Endodermal cell (in vitro differentiated cells): ENCODE data around the gene GRB10. TPM values are rescaled to one million over a fixed set of nuclear protein-coding genes. Genes with fewer than 3 reads are reported as not detected.

Experiments used
- DNase-seq: peaks from one replicate; pipeline ENCODE4 v3.0.0-alpha.2; 2017
- H3K27ac ChIP-seq: 2 replicates; pipeline ENCODE4 v1.5.1; 2013; ENCODE audit warnings: mild to moderate bottlenecking, low read depth, low read length, moderate library complexity
- H3K27me3 ChIP-seq: 2 replicates; pipeline ENCODE4 v1.6.1; 2013; ENCODE audit warnings: mild to moderate bottlenecking, low read length, moderate library complexity; ENCODE audit not compliant: insufficient read depth, control insufficient read depth, poor library complexity, severe bottlenecking
- H3K36me3 ChIP-seq: 2 replicates; pipeline ENCODE4 v1.7.0; 2013; ENCODE audit warnings: mild to moderate bottlenecking, low read length, moderate library complexity; ENCODE audit not compliant: control insufficient read depth, insufficient read depth
- H3K4me1 ChIP-seq: one replicate; pipeline ENCODE4 v1.7.0; 2013; ENCODE audit warnings: low read length; ENCODE audit not compliant: control insufficient read depth, insufficient read depth
- H3K4me3 ChIP-seq: 2 replicates; pipeline ENCODE4 v1.5.1; 2013; ENCODE audit warnings: mild to moderate bottlenecking, low read length, moderate library complexity
- H3K9ac ChIP-seq: 2 replicates; pipeline ENCODE4 v1.6.1; 2013; ENCODE audit warnings: mild to moderate bottlenecking, low read length, moderate library complexity; ENCODE audit not compliant: poor library complexity, severe bottlenecking; ENCODE audit errors: extremely low read depth
- H3K9me3 ChIP-seq: 2 replicates; pipeline ENCODE4 v1.6.1; 2013; ENCODE audit warnings: mild to moderate bottlenecking, low read length, moderate library complexity; ENCODE audit not compliant: control insufficient read depth
- H3K27ac Mint-ChIP-seq: 2 replicates; pipeline ENCODE4 v1.8.0; 2020; ENCODE audit warnings: mixed read lengths
- H3K27me3 Mint-ChIP-seq: 2 replicates; pipeline ENCODE4 v1.8.0; 2021; ENCODE audit warnings: mild to moderate bottlenecking, mixed read lengths; ENCODE audit not compliant: insufficient read depth
- H3K36me3 Mint-ChIP-seq: 2 replicates; pipeline ENCODE4 v1.8.0; 2020; ENCODE audit warnings: low read depth, mixed read lengths
- H3K4me1 Mint-ChIP-seq: 2 replicates; pipeline ENCODE4 v1.8.0; 2020; ENCODE audit warnings: mixed read lengths
- H3K4me3 Mint-ChIP-seq: 2 replicates; pipeline ENCODE4 v1.8.0; 2020; ENCODE audit warnings: mild to moderate bottlenecking, moderate library complexity, mixed read lengths
- H3K9me3 Mint-ChIP-seq: 2 replicates; pipeline ENCODE4 v1.8.0; 2020; ENCODE audit warnings: mild to moderate bottlenecking, mixed read lengths
- WGBS, 2 experiments: methylation state at CpG; one replicate each; pipeline versions ENCODE4 v1.1.5 to v1.1.7; 2013; ENCODE audit warnings: missing lambda C conversion rate in 2 of 2, mixed read lengths in 1 of 2; ENCODE audit not compliant: insufficient coverage in 1 of 2, insufficient read length in 1 of 2; 5-methylcytosine and 5-hydroxymethylcytosine counted together
- total RNA-seq, 2 donors: library from RNA; stranded (reverse); fragmentation: NEBNext Ultra II Directional in 1 of 2; extraction: Animal tissue kit (Norgen Biotek cat#: 25700) in 1 of 2; gene quantifications; 2 replicates in 1 of 2; 3 replicates in 1 of 2; pipeline ENCODE4 v1.2.1, GENCODE V29; 2021
- TF ChIP-seq, protein P1 (sequence below): fragments of 200-600 bp; sonication (generic); conservative IDR thresholded peaks from 2 replicates; pipeline ENCODE4 v1.5.0; 2021; ENCODE audit warnings: antibody characterized with exemption, mild to moderate bottlenecking

Gene GRB10
- total RNA-seq, 2 donors from 2014 or later = 71.9 to 97.5 TPM

DNA sequence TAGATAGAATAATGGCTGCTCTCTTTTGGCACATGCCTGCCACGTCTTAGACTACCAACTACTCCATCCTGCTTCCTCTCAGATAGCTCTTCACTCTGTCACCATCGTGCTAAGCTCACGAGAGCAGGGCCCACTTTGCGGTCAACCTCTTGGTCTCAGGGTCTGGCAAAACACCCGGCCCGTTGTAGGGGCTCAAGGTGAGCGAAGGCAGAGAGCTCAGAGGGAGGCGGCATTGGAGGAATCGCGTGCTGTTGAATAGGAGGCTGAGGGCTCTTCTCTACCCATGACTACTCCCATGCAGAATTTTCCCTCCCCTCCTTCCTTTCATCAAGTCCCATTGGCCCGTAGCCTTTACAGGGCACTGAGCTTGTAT lies 116.6 kb downstream of the GRB10 start:
- TF ChIP-seq, protein P1, sequence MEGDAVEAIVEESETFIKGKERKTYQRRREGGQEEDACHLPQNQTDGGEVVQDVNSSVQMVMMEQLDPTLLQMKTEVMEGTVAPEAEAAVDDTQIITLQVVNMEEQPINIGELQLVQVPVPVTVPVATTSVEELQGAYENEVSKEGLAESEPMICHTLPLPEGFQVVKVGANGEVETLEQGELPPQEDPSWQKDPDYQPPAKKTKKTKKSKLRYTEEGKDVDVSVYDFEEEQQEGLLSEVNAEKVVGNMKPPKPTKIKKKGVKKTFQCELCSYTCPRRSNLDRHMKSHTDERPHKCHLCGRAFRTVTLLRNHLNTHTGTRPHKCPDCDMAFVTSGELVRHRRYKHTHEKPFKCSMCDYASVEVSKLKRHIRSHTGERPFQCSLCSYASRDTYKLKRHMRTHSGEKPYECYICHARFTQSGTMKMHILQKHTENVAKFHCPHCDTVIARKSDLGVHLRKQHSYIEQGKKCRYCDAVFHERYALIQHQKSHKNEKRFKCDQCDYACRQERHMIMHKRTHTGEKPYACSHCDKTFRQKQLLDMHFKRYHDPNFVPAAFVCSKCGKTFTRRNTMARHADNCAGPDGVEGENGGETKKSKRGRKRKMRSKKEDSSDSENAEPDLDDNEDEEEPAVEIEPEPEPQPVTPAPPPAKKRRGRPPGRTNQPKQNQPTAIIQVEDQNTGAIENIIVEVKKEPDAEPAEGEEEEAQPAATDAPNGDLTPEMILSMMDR = no peak
- peaks cover 64% of the 10 kb centered on the region for H3K36me3 Mint-ChIP-seq
- H3K27me3 Mint-ChIP-seq = no peaks in the 10 kb centered on the region
- Histone ChIP-seq H3K27me3 (no peaks in the 10 kb centered on the region), H3K27ac (no peak overlapping the region), H3K9me3 (no peaks in the 10 kb centered on the region), H3K9ac (no peak overlapping the region), H3K36me3 (peaks cover 79% of the 10 kb centered on the region), H3K4me3 (no peak overlapping the region), H3K4me1 (no peaks in the 10 kb centered on the region)
- H3K4me1 Mint-ChIP-seq = peaks cover 1% of the 10 kb centered on the region
- WGBS, 2 experiments = 88 to 96% methylated on average over 3 to 11 of the region's 11 CpGs
- H3K4me3 Mint-ChIP-seq = no peak overlapping the region
- no peak overlapping the region for H3K27ac Mint-ChIP-seq
- H3K9me3 Mint-ChIP-seq = no peaks in the 10 kb centered on the region
- no peak for DNase-seq

DNA sequence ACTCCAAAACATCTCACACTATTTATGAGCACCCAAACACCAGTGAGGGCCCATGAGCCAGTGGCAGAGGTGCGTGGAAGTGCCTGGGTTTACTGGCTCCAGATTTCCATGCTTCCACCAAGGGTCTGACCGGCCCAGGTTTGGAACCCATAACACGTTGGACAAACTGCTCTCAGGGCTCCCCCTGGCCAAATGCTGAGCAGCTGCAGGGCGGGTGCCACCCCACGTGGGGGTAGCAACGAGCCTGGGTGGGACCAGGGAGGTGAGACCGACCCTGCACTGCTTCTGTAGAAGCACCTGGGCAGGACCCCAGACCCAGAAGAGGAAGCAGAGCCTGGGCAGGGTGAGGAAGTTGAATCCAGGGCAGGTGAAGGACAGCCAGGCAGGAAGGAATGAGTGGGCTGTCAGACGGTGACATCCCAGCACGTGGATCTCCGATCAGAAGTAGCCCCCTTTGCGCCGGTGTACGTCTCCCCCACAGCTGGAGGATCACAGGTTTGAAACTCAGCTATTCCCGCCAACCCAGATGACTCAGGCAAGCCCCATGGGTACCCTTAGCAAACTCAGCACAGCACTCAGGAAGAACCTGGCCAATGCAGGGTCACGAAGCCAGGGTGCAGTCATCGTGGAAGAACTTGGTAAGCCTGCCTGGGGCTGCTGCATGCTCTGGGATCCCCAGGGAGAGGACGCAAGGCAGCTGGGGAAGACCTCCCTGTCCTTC lies 117.1 kb downstream of the GRB10 start:
- Mint-ChIP-seq H3K4me1 (peaks cover 1% of the 10 kb centered on the region), H3K27ac (peak overlapping the region; percentile 13), H3K9me3 (no peaks in the 10 kb centered on the region), H3K36me3 (peaks cover 59% of the 10 kb centered on the region), H3K27me3 (no peaks in the 10 kb centered on the region), H3K4me3 (no peak overlapping the region)
- WGBS, 2 experiments = 93 to 96% methylated on average over 11 to 17 of the region's 17 CpGs
- TF ChIP-seq, protein P1 = peak; percentile 27
- H3K36me3 ChIP-seq = peaks cover 79% of the 10 kb centered on the region
- H3K4me3 ChIP-seq = no peak overlapping the region
- DNase-seq = no peak
- no peak overlapping the region for H3K9ac ChIP-seq
- no peaks in the 10 kb centered on the region for H3K4me1 ChIP-seq
- no peaks in the 10 kb centered on the region for H3K27me3 ChIP-seq
- no peak overlapping the region for H3K27ac ChIP-seq
- no peaks in the 10 kb centered on the region for H3K9me3 ChIP-seq

DNA sequence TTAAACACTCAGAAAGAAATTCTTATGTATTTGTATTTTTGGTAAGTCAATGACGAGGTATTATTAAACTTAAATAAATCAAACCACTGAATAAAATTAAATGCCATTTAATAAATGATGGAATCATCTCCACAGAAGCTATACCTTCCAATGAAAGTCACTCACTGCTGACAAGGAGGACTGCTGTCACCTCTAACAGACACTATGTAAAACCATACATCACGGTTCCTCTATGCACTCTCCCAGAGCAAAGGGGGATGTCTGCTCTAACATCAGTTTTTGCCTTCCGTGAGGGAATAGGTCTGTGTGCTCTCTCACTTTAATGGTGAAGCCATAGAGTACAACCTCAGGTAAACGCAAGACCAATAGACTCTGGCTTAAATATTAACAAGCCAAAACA lies 117.8 kb downstream of the GRB10 start:
- Mint-ChIP-seq H3K27me3 (no peaks in the 10 kb centered on the region), H3K9me3 (no peaks in the 10 kb centered on the region), H3K36me3 (peaks cover 58% of the 10 kb centered on the region), H3K4me1 (peaks cover 1% of the 10 kb centered on the region), H3K4me3 (no peak overlapping the region), H3K27ac (peak overlapping the region; percentile 58)
- TF ChIP-seq, protein P1 = no peak
- Histone ChIP-seq H3K36me3 (peaks cover 78% of the 10 kb centered on the region), H3K27me3 (no peaks in the 10 kb centered on the region), H3K9me3 (no peaks in the 10 kb centered on the region), H3K4me3 (no peak overlapping the region), H3K4me1 (no peaks in the 10 kb centered on the region), H3K9ac (no peak overlapping the region), H3K27ac (no peak overlapping the region)
- 96 to 97% methylated on average over 3 of the region's 4 CpGs for WGBS, 2 experiments
- DNase-seq = no peak
